HEK293 (cell line): Measurements from ENCODE around the gene ZNF569.
A peak's percentile ranks its signal among the peaks of the same experiment; 100 is the strongest.

ENCODE experiments used
- BCL11A ChIP-seq: fragments of 450-650 bp; formaldehyde crosslinking; IDR thresholded peaks from 2 replicates; pipeline ENCODE4 v1.5.1; 2016; ENCODE audit warnings: low read depth, missing biosample characterization, missing genetic modification characterization
- KLF9 ChIP-seq: fragments of 450-650 bp; formaldehyde crosslinking; IDR thresholded peaks from 2 replicates; pipeline ENCODE4 v1.5.1; 2016; ENCODE audit warnings: missing biosample characterization, missing genetic modification characterization, low read depth
- SCRT2 ChIP-seq: fragments of 450-650 bp; formaldehyde crosslinking; IDR thresholded peaks from 2 replicates; pipeline ENCODE4 v1.5.1; 2016; ENCODE audit warnings: missing biosample characterization, missing genetic modification characterization
- YY2 ChIP-seq: fragments of 450-650 bp; formaldehyde crosslinking; IDR thresholded peaks from 2 replicates; pipeline ENCODE4 v1.5.1; 2016; ENCODE audit warnings: missing biosample characterization, missing genetic modification characterization
- ZBTB21 ChIP-seq: fragments of 450-650 bp; formaldehyde crosslinking; IDR thresholded peaks from 2 replicates; pipeline ENCODE4 v1.5.1; 2017; ENCODE audit warnings: missing biosample characterization, missing genetic modification characterization
- ZBTB8A ChIP-seq: fragments of 450-650 bp; formaldehyde crosslinking; IDR thresholded peaks from 2 replicates; pipeline ENCODE4 v1.5.1; 2016; ENCODE audit warnings: missing biosample characterization, missing genetic modification characterization
- ZNF114 ChIP-seq: fragments of 450-650 bp; formaldehyde crosslinking; IDR thresholded peaks from 2 replicates; pipeline ENCODE4 v1.5.0; 2017; ENCODE audit warnings: missing biosample characterization, missing genetic modification characterization
- ZNF121 ChIP-seq: fragments of 450-650 bp; formaldehyde crosslinking; IDR thresholded peaks from 2 replicates; pipeline ENCODE4 v1.5.1; 2016; ENCODE audit warnings: missing biosample characterization, missing genetic modification characterization
- ZNF221 ChIP-seq: fragments of 450-650 bp; formaldehyde crosslinking; IDR thresholded peaks from 2 replicates; pipeline ENCODE4 v1.5.1; 2017; ENCODE audit warnings: missing biosample characterization, missing genetic modification characterization, borderline replicate concordance
- ZNF239 ChIP-seq: fragments of 450-650 bp; formaldehyde crosslinking; IDR thresholded peaks from 2 replicates; pipeline ENCODE4 v1.5.1; 2016; ENCODE audit warnings: missing biosample characterization, missing genetic modification characterization
- ZNF404 ChIP-seq: fragments of 450-650 bp; formaldehyde crosslinking; IDR thresholded peaks from 2 replicates; pipeline ENCODE4 v1.5.1; 2017; ENCODE audit warnings: missing biosample characterization, missing genetic modification characterization
- ZNF423 ChIP-seq: fragments of 450-650 bp; formaldehyde crosslinking; IDR thresholded peaks from 2 replicates; pipeline ENCODE4 v1.5.1; 2016; ENCODE audit warnings: missing biosample characterization, missing genetic modification characterization
- ZNF433 ChIP-seq: fragments of 450-650 bp; formaldehyde crosslinking; IDR thresholded peaks from 2 replicates; pipeline ENCODE4 v1.5.1; 2016; ENCODE audit warnings: missing biosample characterization, missing genetic modification characterization, low read depth
- ZNF473 ChIP-seq: fragments of 450-650 bp; formaldehyde crosslinking; IDR thresholded peaks from 2 replicates; pipeline ENCODE4 v1.5.1; 2017; ENCODE audit warnings: missing biosample characterization, missing genetic modification characterization
- ZNF610 ChIP-seq: fragments of 450-650 bp; formaldehyde crosslinking; IDR thresholded peaks from 2 replicates; pipeline ENCODE4 v1.5.1; 2016; ENCODE audit warnings: missing biosample characterization, missing genetic modification characterization, borderline replicate concordance
- ZNF626 ChIP-seq: fragments of 450-650 bp; sonication (Bioruptor Pico); formaldehyde crosslinking; IDR thresholded peaks from 2 replicates; pipeline ENCODE4 v1.5.1; 2018; ENCODE audit warnings: missing biosample characterization, missing genetic modification characterization, inconsistent platforms
- ZNF658 ChIP-seq: fragments of 450-650 bp; formaldehyde crosslinking; IDR thresholded peaks from 2 replicates; pipeline ENCODE4; 2016; ENCODE audit warnings: missing biosample characterization, missing genetic modification characterization
- ZNF785 ChIP-seq: fragments of 450-650 bp; formaldehyde crosslinking; IDR thresholded peaks from 2 replicates; pipeline ENCODE4 v1.5.1; 2016; ENCODE audit warnings: missing biosample characterization, missing genetic modification characterization
- ZNF792 ChIP-seq: fragments of 450-650 bp; formaldehyde crosslinking; IDR thresholded peaks from 2 replicates; pipeline ENCODE4 v1.5.1; 2016; ENCODE audit warnings: missing biosample characterization, missing genetic modification characterization
- TF ChIP-seq, protein P1 (sequence below): fragments of 450-650 bp; formaldehyde crosslinking; IDR thresholded peaks from 2 replicates; pipeline ENCODE4 v1.5.1; 2016; ENCODE audit warnings: missing biosample characterization, missing genetic modification characterization
- TF ChIP-seq, protein P2 (sequence below): fragments of 450-650 bp; formaldehyde crosslinking; IDR thresholded peaks from 2 replicates; pipeline ENCODE4 v1.5.1; 2016; ENCODE audit warnings: missing biosample characterization, missing genetic modification characterization
- TF ChIP-seq, protein P3 (sequence below): fragments of 450-650 bp; formaldehyde crosslinking; IDR thresholded peaks from 2 replicates; pipeline ENCODE4 v1.5.1; 2016; ENCODE audit warnings: missing biosample characterization, missing genetic modification characterization
- TF ChIP-seq, protein P4 (sequence below): fragments of 450-650 bp; formaldehyde crosslinking; IDR thresholded peaks from 2 replicates; pipeline ENCODE4 v1.5.1; 2016; ENCODE audit warnings: missing biosample characterization, missing genetic modification characterization
- TF ChIP-seq, protein P5 (sequence below): fragments of 450-650 bp; formaldehyde crosslinking; IDR thresholded peaks from 2 replicates; pipeline ENCODE4; 2016; ENCODE audit warnings: missing biosample characterization, missing genetic modification characterization
- TF ChIP-seq, protein P6 (sequence below): fragments of 450-650 bp; IDR thresholded peaks from 2 replicates; pipeline ENCODE4 v1.5.1; 2018; ENCODE audit warnings: missing biosample characterization, mild to moderate bottlenecking, missing genetic modification characterization
- TF ChIP-seq, protein P7 (sequence below): fragments of 450-650 bp; formaldehyde crosslinking; IDR thresholded peaks from 2 replicates; pipeline ENCODE4 v1.5.1; 2016; ENCODE audit warnings: missing biosample characterization, missing genetic modification characterization
- TF ChIP-seq, protein P8 (sequence below): fragments of 450-650 bp; formaldehyde crosslinking; IDR thresholded peaks from 2 replicates; pipeline ENCODE4 v1.5.1; 2017; ENCODE audit warnings: missing biosample characterization, missing genetic modification characterization

Gene ZNF569

DNA sequence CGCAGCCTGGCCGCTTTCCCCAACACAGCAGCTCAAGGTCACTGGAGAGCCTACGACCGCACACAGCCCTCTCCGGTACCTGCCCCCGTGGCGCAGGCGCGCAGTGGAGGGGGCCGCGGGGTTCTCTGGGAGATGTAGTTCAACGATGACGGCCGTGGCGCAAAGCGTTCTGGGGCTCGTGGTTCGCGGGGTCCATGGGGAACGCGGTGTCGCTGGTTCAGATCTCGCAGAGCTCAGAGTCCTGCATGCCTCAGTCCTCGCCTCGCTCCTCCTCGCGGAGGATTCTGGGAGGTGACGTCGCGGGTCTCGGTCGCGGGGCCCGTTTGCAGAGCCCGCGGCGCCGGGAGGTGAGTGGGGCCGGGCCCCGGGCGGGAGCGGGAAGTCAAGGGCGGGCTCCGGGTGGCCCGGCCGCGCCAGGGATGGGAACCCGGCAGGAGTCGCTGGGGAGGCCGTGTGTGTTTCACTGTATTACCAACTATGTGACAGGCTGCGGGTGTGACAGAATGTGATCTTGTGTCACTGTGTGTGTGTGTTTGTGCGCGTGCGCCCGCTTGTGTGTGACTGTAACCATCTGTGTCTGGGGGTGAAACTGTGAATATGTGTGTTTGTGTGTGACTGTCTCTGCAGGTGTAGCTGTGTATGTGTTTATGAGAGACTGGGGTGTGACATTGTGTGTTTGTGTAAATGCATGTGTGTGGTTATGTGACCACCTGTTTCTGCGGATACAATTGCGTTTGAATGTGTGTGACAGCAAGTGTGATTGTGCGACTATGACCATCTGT lies 96.2 kb downstream of the ZNF569 start, which contains the start of gene ZNF527 (continued):
- TF ChIP-seq, protein P1, sequence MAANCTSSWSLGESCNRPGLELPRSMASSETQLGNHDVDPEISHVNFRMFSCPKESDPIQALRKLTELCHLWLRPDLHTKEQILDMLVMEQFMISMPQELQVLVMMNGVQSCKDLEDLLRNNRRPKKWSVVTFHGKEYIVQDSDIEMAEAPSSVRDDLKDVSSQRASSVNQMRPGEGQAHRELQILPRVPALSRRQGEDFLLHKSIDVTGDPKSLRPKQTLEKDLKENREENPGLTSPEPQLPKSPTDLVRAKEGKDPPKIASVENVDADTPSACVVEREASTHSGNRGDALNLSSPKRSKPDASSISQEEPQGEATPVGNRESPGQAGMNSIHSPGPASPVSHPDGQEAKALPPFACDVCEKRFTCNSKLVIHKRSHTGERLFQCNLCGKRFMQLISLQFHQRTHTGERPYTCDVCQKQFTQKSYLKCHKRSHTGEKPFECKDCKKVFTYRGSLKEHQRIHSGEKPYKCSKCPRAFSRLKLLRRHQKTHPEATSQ (tag by site-specific recombination): peak; percentile 91; the same call in 1 of the 2 replicates
- TF ChIP-seq ZNF114 (tag by site-specific recombination) (no peak), ZNF221 (peak; percentile 99), ZNF610 (tag by site-specific recombination) (peak; percentile 83), SCRT2 (tag by site-specific recombination) (peak; percentile 99), ZNF473 (no peak; the same call in 1 of the 2 replicates), KLF9 (peak; percentile 66), YY2 (tag by site-specific recombination) (peak; percentile 60; the same call in 1 of the 2 replicates), ZNF785 (tag by site-specific recombination) (peak; percentile 98), ZBTB8A (tag by site-specific recombination) (peak; percentile 93), ZNF658 (peak; percentile 87; the same call in 1 of the 2 replicates), BCL11A (0 out of 2 replicates have a peak, but pooled peaks have one; percentile 21), ZNF792 (tag by site-specific recombination) (peak; percentile 94; the same call in 1 of the 2 replicates), ZBTB21 (tag by site-specific recombination) (peak; percentile 71), ZNF121 (tag by site-specific recombination) (peak; percentile 100), ZNF423 (tag by site-specific recombination) (no peak), ZNF626 (tag by site-specific recombination) (peak; percentile 77; the same call in 1 of the 2 replicates), ZNF404 (no peak), ZNF239 (tag by site-specific recombination) (peak; percentile 76), ZNF433 (tag by site-specific recombination) (no peak)
- TF ChIP-seq, protein P2, sequence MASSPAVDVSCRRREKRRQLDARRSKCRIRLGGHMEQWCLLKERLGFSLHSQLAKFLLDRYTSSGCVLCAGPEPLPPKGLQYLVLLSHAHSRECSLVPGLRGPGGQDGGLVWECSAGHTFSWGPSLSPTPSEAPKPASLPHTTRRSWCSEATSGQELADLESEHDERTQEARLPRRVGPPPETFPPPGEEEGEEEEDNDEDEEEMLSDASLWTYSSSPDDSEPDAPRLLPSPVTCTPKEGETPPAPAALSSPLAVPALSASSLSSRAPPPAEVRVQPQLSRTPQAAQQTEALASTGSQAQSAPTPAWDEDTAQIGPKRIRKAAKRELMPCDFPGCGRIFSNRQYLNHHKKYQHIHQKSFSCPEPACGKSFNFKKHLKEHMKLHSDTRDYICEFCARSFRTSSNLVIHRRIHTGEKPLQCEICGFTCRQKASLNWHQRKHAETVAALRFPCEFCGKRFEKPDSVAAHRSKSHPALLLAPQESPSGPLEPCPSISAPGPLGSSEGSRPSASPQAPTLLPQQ (tag by site-specific recombination): peak; percentile 98
- TF ChIP-seq, protein P3, sequence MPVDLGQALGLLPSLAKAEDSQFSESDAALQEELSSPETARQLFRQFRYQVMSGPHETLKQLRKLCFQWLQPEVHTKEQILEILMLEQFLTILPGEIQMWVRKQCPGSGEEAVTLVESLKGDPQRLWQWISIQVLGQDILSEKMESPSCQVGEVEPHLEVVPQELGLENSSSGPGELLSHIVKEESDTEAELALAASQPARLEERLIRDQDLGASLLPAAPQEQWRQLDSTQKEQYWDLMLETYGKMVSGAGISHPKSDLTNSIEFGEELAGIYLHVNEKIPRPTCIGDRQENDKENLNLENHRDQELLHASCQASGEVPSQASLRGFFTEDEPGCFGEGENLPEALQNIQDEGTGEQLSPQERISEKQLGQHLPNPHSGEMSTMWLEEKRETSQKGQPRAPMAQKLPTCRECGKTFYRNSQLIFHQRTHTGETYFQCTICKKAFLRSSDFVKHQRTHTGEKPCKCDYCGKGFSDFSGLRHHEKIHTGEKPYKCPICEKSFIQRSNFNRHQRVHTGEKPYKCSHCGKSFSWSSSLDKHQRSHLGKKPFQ (tag by site-specific recombination): no peak; the same call in 1 of the 2 replicates
- TF ChIP-seq, protein P4, sequence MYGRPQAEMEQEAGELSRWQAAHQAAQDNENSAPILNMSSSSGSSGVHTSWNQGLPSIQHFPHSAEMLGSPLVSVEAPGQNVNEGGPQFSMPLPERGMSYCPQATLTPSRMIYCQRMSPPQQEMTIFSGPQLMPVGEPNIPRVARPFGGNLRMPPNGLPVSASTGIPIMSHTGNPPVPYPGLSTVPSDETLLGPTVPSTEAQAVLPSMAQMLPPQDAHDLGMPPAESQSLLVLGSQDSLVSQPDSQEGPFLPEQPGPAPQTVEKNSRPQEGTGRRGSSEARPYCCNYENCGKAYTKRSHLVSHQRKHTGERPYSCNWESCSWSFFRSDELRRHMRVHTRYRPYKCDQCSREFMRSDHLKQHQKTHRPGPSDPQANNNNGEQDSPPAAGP (tag by site-specific recombination): peak; percentile 93
- TF ChIP-seq, protein P5, sequence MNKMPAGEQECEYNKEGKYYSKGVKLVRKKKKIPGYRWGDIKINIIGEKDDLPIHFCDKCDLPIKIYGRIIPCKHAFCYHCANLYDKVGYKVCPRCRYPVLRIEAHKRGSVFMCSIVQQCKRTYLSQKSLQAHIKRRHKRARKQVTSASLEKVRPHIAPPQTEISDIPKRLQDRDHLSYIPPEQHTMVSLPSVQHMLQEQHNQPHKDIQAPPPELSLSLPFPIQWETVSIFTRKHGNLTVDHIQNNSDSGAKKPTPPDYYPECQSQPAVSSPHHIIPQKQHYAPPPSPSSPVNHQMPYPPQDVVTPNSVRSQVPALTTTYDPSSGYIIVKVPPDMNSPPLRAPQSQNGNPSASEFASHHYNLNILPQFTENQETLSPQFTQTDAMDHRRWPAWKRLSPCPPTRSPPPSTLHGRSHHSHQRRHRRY (tag by site-specific recombination): peak; percentile 83
- TF ChIP-seq, protein P6, sequence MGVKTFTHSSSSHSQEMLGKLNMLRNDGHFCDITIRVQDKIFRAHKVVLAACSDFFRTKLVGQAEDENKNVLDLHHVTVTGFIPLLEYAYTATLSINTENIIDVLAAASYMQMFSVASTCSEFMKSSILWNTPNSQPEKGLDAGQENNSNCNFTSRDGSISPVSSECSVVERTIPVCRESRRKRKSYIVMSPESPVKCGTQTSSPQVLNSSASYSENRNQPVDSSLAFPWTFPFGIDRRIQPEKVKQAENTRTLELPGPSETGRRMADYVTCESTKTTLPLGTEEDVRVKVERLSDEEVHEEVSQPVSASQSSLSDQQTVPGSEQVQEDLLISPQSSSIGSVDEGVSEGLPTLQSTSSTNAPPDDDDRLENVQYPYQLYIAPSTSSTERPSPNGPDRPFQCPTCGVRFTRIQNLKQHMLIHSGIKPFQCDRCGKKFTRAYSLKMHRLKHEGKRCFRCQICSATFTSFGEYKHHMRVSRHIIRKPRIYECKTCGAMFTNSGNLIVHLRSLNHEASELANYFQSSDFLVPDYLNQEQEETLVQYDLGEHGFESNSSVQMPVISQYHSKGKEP: no peak; the same call in none of the 2 replicates
- TF ChIP-seq, protein P7, sequence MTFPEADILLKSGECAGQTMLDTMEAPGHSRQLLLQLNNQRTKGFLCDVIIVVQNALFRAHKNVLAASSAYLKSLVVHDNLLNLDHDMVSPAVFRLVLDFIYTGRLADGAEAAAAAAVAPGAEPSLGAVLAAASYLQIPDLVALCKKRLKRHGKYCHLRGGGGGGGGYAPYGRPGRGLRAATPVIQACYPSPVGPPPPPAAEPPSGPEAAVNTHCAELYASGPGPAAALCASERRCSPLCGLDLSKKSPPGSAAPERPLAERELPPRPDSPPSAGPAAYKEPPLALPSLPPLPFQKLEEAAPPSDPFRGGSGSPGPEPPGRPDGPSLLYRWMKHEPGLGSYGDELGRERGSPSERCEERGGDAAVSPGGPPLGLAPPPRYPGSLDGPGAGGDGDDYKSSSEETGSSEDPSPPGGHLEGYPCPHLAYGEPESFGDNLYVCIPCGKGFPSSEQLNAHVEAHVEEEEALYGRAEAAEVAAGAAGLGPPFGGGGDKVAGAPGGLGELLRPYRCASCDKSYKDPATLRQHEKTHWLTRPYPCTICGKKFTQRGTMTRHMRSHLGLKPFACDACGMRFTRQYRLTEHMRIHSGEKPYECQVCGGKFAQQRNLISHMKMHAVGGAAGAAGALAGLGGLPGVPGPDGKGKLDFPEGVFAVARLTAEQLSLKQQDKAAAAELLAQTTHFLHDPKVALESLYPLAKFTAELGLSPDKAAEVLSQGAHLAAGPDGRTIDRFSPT (tag by site-specific recombination): no peak
- TF ChIP-seq, protein P8, sequence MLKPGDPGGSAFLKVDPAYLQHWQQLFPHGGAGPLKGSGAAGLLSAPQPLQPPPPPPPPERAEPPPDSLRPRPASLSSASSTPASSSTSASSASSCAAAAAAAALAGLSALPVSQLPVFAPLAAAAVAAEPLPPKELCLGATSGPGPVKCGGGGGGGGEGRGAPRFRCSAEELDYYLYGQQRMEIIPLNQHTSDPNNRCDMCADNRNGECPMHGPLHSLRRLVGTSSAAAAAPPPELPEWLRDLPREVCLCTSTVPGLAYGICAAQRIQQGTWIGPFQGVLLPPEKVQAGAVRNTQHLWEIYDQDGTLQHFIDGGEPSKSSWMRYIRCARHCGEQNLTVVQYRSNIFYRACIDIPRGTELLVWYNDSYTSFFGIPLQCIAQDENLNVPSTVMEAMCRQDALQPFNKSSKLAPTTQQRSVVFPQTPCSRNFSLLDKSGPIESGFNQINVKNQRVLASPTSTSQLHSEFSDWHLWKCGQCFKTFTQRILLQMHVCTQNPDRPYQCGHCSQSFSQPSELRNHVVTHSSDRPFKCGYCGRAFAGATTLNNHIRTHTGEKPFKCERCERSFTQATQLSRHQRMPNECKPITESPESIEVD: no peak
